Pulmonary artery endothelial cell (primary cell): ENCODE results near the gene BEND2. TPM values are rescaled to one million over a fixed set of nuclear protein-coding genes. Genes with fewer than 3 reads are reported as not detected.
"Not testable (repeated sequence)": the region's sequence is repeated elsewhere in the genome, so short reads cannot be mapped to it uniquely, and the experiment has no call there.

Source experiments
- DNase-seq: peaks from one replicate; pipeline ENCODE4 v3.0.0-alpha.2; 2011; ENCODE audit warnings: low read depth, low spot score
- total RNA-seq: library from RNA; depleted of rRNA; stranded (reverse); fragments of >200 nt; gene quantifications from 2 replicates; pipeline ENCODE4 v1.2.3, GENCODE V29; 2014

The BEND2 gene
- total RNA-seq = not detected in 2 replicates

DNA sequence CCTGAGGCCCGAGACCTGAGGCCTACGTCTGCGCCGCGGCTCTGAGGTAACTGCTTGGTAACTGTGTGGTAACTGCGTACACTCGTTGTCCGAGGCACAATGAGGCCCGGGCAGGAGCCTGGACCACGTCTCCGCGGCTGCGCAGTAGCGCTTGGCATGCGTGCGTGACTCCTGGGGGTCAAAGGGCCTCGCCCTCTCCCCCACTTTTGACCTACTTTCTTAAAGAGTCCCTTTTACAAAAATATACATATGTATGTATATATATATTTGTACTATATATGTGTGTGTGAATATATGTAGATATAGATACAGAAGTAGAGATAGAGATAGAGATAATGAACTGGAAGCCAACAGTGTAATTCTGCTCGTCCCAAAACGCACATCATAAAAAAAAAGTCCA, at the start of gene BEND2:
Gene BEND2 (minus strand): TSS at position 101 of the 400 bp plus-strand sequence. CDS start 136 bp downstream, outside the sequence.
- no peak for DNase-seq

- DNase-seq = no peak
Observed at GRCh38 chrX:18255059-18255458, 34.4 kb upstream of the BEND2 start.

- DNase-seq = no peak
Observed at GRCh38 chrX:18252644-18253359, 32.1 kb upstream of the BEND2 start.

GRCh38 chrX:18229646-18230045, 9.0 kb upstream of the BEND2 start:
- not testable (repeated sequence) for DNase-seq

- no peak for DNase-seq
Observed at GRCh38 chrX:18228069-18228468, 7.4 kb upstream of the BEND2 start.

DNA sequence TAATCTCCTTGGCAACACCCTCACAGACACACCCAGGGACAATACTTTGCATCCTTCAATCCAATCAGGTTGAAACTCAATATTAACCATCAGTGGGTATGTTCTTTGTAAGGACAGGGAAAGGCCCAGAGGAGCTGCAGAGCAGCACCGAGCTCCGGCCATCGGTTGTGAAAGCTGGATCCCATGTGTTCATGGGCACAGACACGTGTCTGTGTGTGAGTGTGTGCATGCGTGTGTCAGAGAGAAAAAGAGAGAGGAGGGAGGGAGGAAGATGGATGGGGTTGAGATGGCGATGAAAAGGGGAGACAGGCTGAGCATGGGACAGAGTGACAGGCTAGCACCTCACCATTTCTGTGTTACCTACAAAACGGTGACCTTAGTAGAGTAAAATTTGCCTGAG, 6.8 kb upstream of the BEND2 start:
- DNase-seq = no peak

GRCh38 chrX:18210470-18210869, 10.2 kb downstream of the BEND2 start:
- no peak for DNase-seq

GRCh38 chrX:18206657-18207056, 14.0 kb downstream of the BEND2 start:
- DNase-seq = no peak

DNA sequence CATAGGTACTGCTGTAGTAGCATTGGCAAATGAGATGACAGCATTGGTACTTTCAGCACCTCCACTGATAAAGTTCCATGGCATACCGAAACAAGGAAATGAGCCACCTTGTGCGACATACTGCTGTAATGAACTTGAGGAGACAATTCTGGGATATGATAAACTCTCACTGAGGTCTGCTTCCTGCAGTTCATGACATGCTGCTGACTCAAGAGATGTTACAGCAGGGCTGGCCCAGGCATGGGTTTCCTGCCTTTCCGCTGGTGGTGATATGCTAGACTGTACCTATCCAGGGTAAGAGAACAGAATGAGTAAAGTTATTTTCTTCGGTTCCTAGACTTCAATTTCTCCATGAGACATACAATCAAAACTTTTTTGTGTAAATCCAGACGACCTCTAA, 17.1 kb downstream of the BEND2 start:
- no peak for DNase-seq

DNA sequence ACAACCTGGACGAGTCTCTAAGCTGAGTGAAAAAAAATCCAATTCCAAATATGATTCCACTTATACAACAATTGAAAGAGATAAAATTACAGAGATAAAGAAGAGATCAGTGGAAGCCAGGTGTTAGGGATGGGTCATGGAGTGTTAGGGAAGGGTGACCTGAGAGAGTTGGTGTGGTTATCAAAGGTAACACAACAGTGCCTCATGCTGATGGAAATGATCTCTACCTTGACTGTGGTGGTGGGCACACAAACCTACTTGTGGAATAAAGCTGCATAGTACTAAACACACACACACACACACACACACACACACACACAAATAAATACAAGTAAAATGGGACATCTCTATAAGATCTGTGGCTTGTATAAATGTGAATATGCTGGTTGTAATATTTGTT, 26.0 kb downstream of the BEND2 start:
- DNase-seq = no peak

GRCh38 chrX:18179446-18179845, 41.2 kb downstream of the BEND2 start:
- no peak for DNase-seq

DNA sequence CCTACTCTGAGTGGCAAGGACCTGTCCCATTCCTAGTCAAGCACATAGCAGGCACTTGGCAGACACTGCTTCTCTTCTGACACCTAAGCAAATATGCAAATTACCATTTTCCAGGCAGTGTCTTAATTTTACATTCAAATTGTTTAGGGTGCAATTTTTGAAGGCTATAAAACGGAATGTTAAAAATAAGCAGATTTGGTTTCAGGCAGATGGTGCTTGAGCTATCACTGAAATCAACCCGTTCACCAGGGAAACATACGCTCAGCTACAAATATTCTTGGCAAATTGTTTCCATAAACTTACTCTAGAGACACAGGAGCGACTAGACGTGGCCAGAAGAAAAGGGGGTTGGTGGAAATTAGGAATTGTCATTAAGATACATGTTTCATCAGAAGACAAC, 45.7 kb downstream of the BEND2 start:
- no peak for DNase-seq

DNA sequence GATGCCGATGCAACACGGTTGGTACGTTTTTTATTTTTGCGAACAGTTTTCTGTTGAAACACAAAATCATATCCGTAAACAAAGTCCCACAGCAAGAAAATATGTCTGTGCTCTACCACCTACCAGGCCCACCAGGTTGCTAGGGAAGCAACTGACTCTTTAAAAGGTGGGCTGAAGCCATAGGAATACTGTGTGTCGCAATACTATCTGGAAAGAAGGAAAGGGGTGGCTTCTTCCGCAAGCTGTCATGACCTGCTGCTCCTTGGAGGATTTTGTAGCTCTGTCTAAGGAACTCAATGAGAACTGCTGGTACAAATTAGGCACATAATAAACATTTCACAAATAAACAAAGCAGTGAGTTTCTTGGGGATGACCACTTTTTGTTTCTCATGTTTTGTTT, 46.5 kb downstream of the BEND2 start:
- DNase-seq = no peak

GRCh38 chrX:18173494-18174180, 47.0 kb downstream of the BEND2 start:
- DNase-seq = no peak

GRCh38 chrX:18172970-18173369, 47.7 kb downstream of the BEND2 start:
- DNase-seq = no peak

GRCh38 chrX:18170910-18171309, 49.8 kb downstream of the BEND2 start:
- no peak for DNase-seq

GRCh38 chrX:18166068-18166467, 54.6 kb downstream of the BEND2 start:
- no peak for DNase-seq

GRCh38 chrX:18160369-18160768, 60.3 kb downstream of the BEND2 start:
- DNase-seq = no peak

GRCh38 chrX:18158963-18159362, 61.7 kb downstream of the BEND2 start:
- DNase-seq = no peak

DNA sequence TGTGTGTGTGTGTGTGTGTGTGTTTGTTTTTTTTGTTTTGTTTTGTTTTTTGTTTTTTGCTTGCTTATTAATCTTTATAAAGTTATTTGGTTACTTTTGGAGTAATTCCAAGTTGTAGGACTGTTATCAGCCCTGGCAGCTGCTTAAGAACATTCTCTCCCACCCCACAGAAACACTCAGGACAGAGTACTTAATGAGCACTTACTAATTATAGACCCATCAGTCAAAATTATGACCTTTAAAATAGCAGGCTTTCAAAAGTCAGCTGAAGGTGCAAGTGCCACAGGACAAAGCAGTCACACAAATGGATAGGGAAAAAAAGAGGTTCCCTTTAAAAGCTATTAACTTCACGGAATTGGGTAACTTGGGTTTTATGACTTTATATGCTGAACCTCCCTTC, 69.0 kb downstream of the BEND2 start:
- no peak for DNase-seq

GRCh38 chrX:18151157-18151556, 69.5 kb downstream of the BEND2 start:
- DNase-seq = no peak

- DNase-seq = no peak
Observed at GRCh38 chrX:18149454-18149853, 71.2 kb downstream of the BEND2 start.

DNA sequence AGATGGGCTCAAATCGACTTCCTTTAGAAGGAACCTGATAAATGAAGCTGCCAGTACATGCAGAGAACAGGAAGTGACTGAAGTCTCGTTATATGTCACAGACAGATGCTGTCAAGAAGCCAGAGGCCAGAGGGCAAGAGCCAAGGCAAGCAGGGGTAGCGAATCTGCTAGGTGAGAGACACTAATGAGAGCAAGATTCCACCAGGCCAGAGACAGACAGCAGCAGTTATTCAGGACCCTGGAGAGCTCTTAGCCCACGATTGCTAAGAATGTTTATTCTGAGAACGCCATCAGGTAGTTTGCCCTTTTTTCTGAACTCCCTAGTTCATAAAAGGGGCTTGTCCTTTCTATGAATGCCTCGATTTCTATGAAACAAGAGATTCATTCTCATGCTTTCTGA, 73.7 kb downstream of the BEND2 start:
- no peak for DNase-seq
